Gastroesophageal sphincter (tissue), 4 donors: Measurements from ENCODE around the gene MMADHC. TPM values are rescaled to one million over a fixed set of nuclear protein-coding genes. Genes with fewer than 3 reads are reported as not detected.

Source experiments
- ATAC-seq: fragments of 150-250 bp; one replicate; pipeline ENCODE4 v1.9.1; 2016; ENCODE audit warnings: mild to moderate bottlenecking, moderate library complexity
- H3K27ac ChIP-seq, 4 donors: fragments of 200-600 bp; sonication (generic) in 3 of 4; 1 replicate in 3 of 4; 2 replicates in 1 of 4; pipeline ENCODE4 v1.5.1; 2016 to 2019
- H3K27me3 ChIP-seq: fragments of 200-600 bp; sonication (generic); one replicate; pipeline ENCODE4 v1.5.1; 2019
- H3K36me3 ChIP-seq, 2 donors: fragments of 200-600 bp; sonication (generic); one replicate each; pipeline ENCODE4 v1.5.1; 2019; ENCODE audit warnings: control low read depth in 1 of 2
- H3K4me1 ChIP-seq, 3 donors: fragments of 200-600 bp; sonication (generic); 1 replicate in 2 of 3; 2 replicates in 1 of 3; pipeline ENCODE4 v1.5.1; 2016 to 2019; ENCODE audit warnings: control low read depth in 2 of 3
- H3K4me3 ChIP-seq, 2 donors: fragments of 200-600 bp; sonication (generic); one replicate each; pipeline ENCODE4 v1.5.1; 2019; ENCODE audit warnings: mild to moderate bottlenecking in 1 of 2, moderate library complexity in 1 of 2
- H3K9me3 ChIP-seq, 3 donors: fragments of 200-600 bp; sonication (generic); one replicate each; pipeline ENCODE4 v1.5.1; 2017 to 2019; ENCODE audit warnings: control low read depth in 2 of 3
- CTCF ChIP-seq, 4 experiments: fragments of 200-600 bp in 2 of 4; fragments of 450-650 bp in 2 of 4; sonication (generic) in 1 of 4; IDR thresholded peaks; one replicate each; pipeline ENCODE4 v1.5.1; 2017 to 2019; ENCODE audit warnings: antibody characterized with exemption in 4 of 4, mild to moderate bottlenecking in 2 of 4, moderate library complexity in 2 of 4
- EP300 ChIP-seq: sonication (generic); formaldehyde crosslinking; IDR thresholded peaks from one replicate; pipeline ENCODE4 v1.6.1; 2017; ENCODE audit warnings: antibody characterized with exemption, mild to moderate bottlenecking
- POLR2A ChIP-seq, 2 donors: fragments of 450-650 bp; IDR thresholded peaks; one replicate each; pipeline ENCODE4 v1.6.1; 2017; ENCODE audit warnings: antibody characterized with exemption in 2 of 2, mild to moderate bottlenecking in 2 of 2, moderate library complexity in 1 of 2
- POLR2AphosphoS5 ChIP-seq: sonication (generic); formaldehyde crosslinking; IDR thresholded peaks from one replicate; pipeline ENCODE4 v1.6.1; 2017; ENCODE audit warnings: antibody characterized with exemption
- WGBS, 2 donors: methylation state at CpG; one replicate each; pipeline ENCODE4 v1.1.5; 2018; ENCODE audit warnings: low coverage in 1 of 2; 5-methylcytosine and 5-hydroxymethylcytosine counted together
- small RNA-seq, 4 donors: library from RNA; depleted of rRNA; stranded (forward); fragments of <200 nt; gene quantifications; one replicate each; pipeline ENCODE3, GENCODE V24; 2016
- total RNA-seq, 4 donors: library from RNA; depleted of rRNA; stranded (reverse); fragments of >200 nt; gene quantifications; one replicate each; pipeline ENCODE4 v1.1.0, GENCODE V29; 2016

The MMADHC gene
- total RNA-seq, 4 donors from 2014 or later = 102 to 226 (median 152) TPM

- 66 to 80% methylated on average over 7 of the region's 7 CpGs for WGBS, 2 donors
- H3K4me3 ChIP-seq = no peak overlapping the region
- ATAC-seq = no peak
- H3K36me3 ChIP-seq = no peaks in the 10 kb centered on the region
- H3K4me1 ChIP-seq = no peaks in the 10 kb centered on the region
- peaks cover 0 to 3% (median 0%) of the 10 kb centered on the region in 3 donors for H3K9me3 ChIP-seq
- H3K27ac ChIP-seq = no peak overlapping the region
- peaks cover 4% of the 10 kb centered on the region for H3K27me3 ChIP-seq
- TF ChIP-seq POLR2A (IDR thresholded peaks at IDR 0.05) (no peak), POLR2AphosphoS5 (no peak), CTCF (IDR thresholded peaks at IDR 0.05) (no peak), EP300 (no peak)
These were observed 59.4 kb downstream of the MMADHC start for GRCh38 chr2:149527998-149528755.

GRCh38 chr2:149526689-149527088 is 60.9 kb downstream of the MMADHC start:
- H3K9me3 ChIP-seq = peaks cover 0 to 6% (median 0%) of the 10 kb centered on the region in 3 donors
- H3K4me1 ChIP-seq = no peaks in the 10 kb centered on the region
- H3K27me3 ChIP-seq = peaks cover 4% of the 10 kb centered on the region
- TF ChIP-seq POLR2AphosphoS5 = no peak
- TF ChIP-seq EP300 = no peak
- no peak for TF ChIP-seq CTCF (IDR thresholded peaks at IDR 0.05)
- no peak for TF ChIP-seq POLR2A (IDR thresholded peaks at IDR 0.05)
- H3K4me3 ChIP-seq = no peak overlapping the region
- no peak overlapping the region for H3K27ac ChIP-seq
- WGBS, 2 donors = 100% methylated on average over 2 of the region's 2 CpGs
- no peak for ATAC-seq
- no peaks in the 10 kb centered on the region for H3K36me3 ChIP-seq

- TF ChIP-seq CTCF (IDR thresholded peaks at IDR 0.05) (no peak), EP300 (no peak), POLR2AphosphoS5 (no peak), POLR2A (IDR thresholded peaks at IDR 0.05) (no peak)
These were observed 62.3 kb downstream of the MMADHC start for GRCh38 chr2:149525323-149525722.

More at GRCh38 chr2:149525323-149525722, 62.3 kb downstream of the MMADHC start:
- H3K9me3 ChIP-seq = peaks cover 0 to 6% (median 0%) of the 10 kb centered on the region in 3 donors
- no peak overlapping the region for H3K27ac ChIP-seq
- no peak for ATAC-seq
- no CpG with 5 or more reads among the region's 9 CpGs for WGBS, 2 donors
- H3K27me3 ChIP-seq = peaks cover 4% of the 10 kb centered on the region
- no peaks in the 10 kb centered on the region for H3K36me3 ChIP-seq
- no peak overlapping the region for H3K4me3 ChIP-seq
- no peaks in the 10 kb centered on the region for H3K4me1 ChIP-seq

Small RNA genes within 50 kb of the gene (small RNA-seq; reads per million reads assigned to genes)
- gene RNU6-601P = 0 reads per million in 4 donors
